Neuronal stem cell (in vitro differentiated cells): Measurements from ENCODE around the gene RIN3.

Experiments used
- DNase-seq: peaks from one replicate; pipeline ENCODE4 v3.0.0-alpha.2; 2013; ENCODE audit warnings: low spot score
- H2AFZ ChIP-seq: one replicate; pipeline ENCODE4 v1.6.1; 2013; ENCODE audit warnings: mild to moderate bottlenecking, low read length, inconsistent platforms
- H2AK5ac ChIP-seq: 2 replicates; pipeline ENCODE4 v1.6.1; 2013; ENCODE audit warnings: low read depth, mild to moderate bottlenecking, inconsistent platforms, low read length, moderate library complexity, mixed read lengths
- H2BK120ac ChIP-seq: 2 replicates; pipeline ENCODE4 v1.6.1; 2013; ENCODE audit warnings: low read depth, mild to moderate bottlenecking, inconsistent platforms, low read length, moderate library complexity, mixed read lengths
- H2BK12ac ChIP-seq: one replicate; pipeline ENCODE4 v1.6.1; 2013; ENCODE audit warnings: low read length, inconsistent platforms
- H2BK15ac ChIP-seq: 2 replicates; pipeline ENCODE4 v1.6.1; 2013; ENCODE audit warnings: mild to moderate bottlenecking, low read length, inconsistent platforms, mixed read lengths
- H2BK5ac ChIP-seq: one replicate; pipeline ENCODE4 v1.6.1; 2013; ENCODE audit warnings: inconsistent platforms, mild to moderate bottlenecking, low read length, moderate library complexity
- H3K14ac ChIP-seq: one replicate; pipeline ENCODE4 v1.6.1; 2013; ENCODE audit warnings: low read length, inconsistent platforms
- H3K18ac ChIP-seq: 2 replicates; pipeline ENCODE4 v1.6.1; 2013; ENCODE audit warnings: low read length, inconsistent platforms
- H3K23ac ChIP-seq: 2 replicates; pipeline ENCODE4 v1.6.1; 2013; ENCODE audit warnings: low read depth, mild to moderate bottlenecking, mixed read lengths, low read length, inconsistent platforms; ENCODE audit not compliant: poor library complexity
- H3K27ac ChIP-seq: replicated peaks from 3 replicates; pipeline ENCODE4 v1.5.1; 2013; ENCODE audit warnings: low read length, inconsistent platforms
- H3K27me3 ChIP-seq, 3 experiments: 2 replicates each; pipeline ENCODE4 v1.6.1; 2013; ENCODE audit warnings: low read length in 3 of 3, mild to moderate bottlenecking in 2 of 3, inconsistent platforms in 1 of 3, low read depth in 1 of 3, mixed read lengths in 1 of 3, moderate library complexity in 1 of 3; ENCODE audit not compliant: control insufficient read depth in 3 of 3, insufficient read depth in 3 of 3
- H3K36me3 ChIP-seq, 2 donors: replicated peaks in 1 of 2; 2 replicates each; pipeline ENCODE4 v1.6.1; 2013; ENCODE audit warnings: low read length in 2 of 2; ENCODE audit not compliant: control insufficient read depth in 2 of 2, insufficient read depth in 2 of 2
- H3K4ac ChIP-seq: 2 replicates; pipeline ENCODE4 v1.6.1; 2013; ENCODE audit warnings: inconsistent platforms, mild to moderate bottlenecking, low read length, moderate library complexity
- H3K4me1 ChIP-seq, 2 donors: 1 replicate in 1 of 2; 2 replicates in 1 of 2; pipeline ENCODE4 v1.6.1; 2013; ENCODE audit warnings: low read length in 2 of 2, low read depth in 1 of 2; ENCODE audit not compliant: control insufficient read depth in 2 of 2, insufficient read depth in 1 of 2
- H3K4me2 ChIP-seq: one replicate; pipeline ENCODE4 v1.6.1; 2013; ENCODE audit warnings: mild to moderate bottlenecking, low read length, inconsistent platforms; ENCODE audit not compliant: insufficient read depth, poor library complexity, severe bottlenecking
- H3K4me3 ChIP-seq, 2 donors: 2 replicates each; pipeline ENCODE4 v1.5.1; 2013; ENCODE audit warnings: low read length in 2 of 2, mild to moderate bottlenecking in 2 of 2, inconsistent platforms in 1 of 2, moderate library complexity in 1 of 2
- H3K79me1 ChIP-seq: one replicate; pipeline ENCODE4 v1.6.1; 2013; ENCODE audit warnings: low read depth, mild to moderate bottlenecking, inconsistent platforms, low read length, moderate library complexity
- H3K9ac ChIP-seq: one replicate; pipeline ENCODE4 v1.6.1; 2013; ENCODE audit warnings: mild to moderate bottlenecking, low read depth, low read length, inconsistent platforms; ENCODE audit not compliant: poor library complexity
- H3K9me3 ChIP-seq, 2 donors: replicated peaks in 1 of 2; 2 replicates each; pipeline versions ENCODE3 to v1.6.1; 2013; ENCODE audit warnings: low read length in 2 of 2, mild to moderate bottlenecking in 2 of 2, inconsistent platforms in 1 of 2, low read depth in 1 of 2, mixed read lengths in 1 of 2, moderate library complexity in 1 of 2; ENCODE audit not compliant: control insufficient read depth in 2 of 2, insufficient read depth in 1 of 2
- H4K8ac ChIP-seq: one replicate; pipeline ENCODE4 v1.6.1; 2013; ENCODE audit warnings: low read depth, mild to moderate bottlenecking, inconsistent platforms, low read length, moderate library complexity
- H4K91ac ChIP-seq: one replicate; pipeline ENCODE4 v1.6.1; 2013; ENCODE audit warnings: low read length, low read depth, mild to moderate bottlenecking, inconsistent platforms; ENCODE audit not compliant: poor library complexity
- WGBS, 2 donors: extraction: QIAGEN DNeasy Blood & Tissue Kit; methylation state at CpG; one replicate each; pipeline ENCODE4 v1.1.7; 2013; ENCODE audit warnings: missing lambda C conversion rate in 2 of 2, mixed read lengths in 1 of 2; ENCODE audit not compliant: insufficient read length in 2 of 2, insufficient replicate concordance in 1 of 2; ENCODE audit errors: extremely low coverage in 2 of 2; 5-methylcytosine and 5-hydroxymethylcytosine counted together

Gene RIN3

DNA sequence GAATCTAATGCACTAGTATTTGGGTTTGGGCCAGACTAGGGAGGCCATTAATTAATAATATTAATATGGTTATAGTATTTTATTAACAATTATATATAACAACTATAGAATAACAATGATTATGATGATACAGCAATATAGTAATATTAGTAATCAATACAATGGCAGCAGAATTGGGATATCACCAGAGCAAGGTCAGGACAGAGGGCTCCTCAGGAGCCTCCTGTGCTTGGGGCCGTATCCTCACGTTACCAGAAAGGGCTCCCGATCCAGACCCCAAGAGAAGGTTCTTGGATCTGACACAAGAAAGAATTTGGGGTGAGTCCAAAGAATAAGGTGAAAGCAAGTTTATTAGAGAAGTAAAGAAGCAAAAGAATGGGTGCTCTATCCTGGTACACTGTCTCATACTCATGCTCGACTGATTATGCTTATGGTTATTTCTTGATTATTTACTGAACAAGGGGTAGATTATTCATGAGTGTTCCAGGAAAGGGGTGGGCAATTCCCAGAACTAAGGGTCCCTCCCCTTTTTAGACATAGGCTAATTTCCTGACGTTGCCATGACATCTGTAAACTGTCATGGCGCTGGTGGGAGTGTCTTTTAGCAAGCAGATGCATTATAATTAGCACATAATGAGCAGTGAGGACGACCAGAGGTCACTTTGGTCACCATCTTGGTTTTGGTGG, 61.6 kb downstream of the RIN3 start:
- Histone ChIP-seq H3K9me3 (no peaks in the 10 kb centered on the region), H2BK15ac (no peak overlapping the region), H3K9ac (no peak overlapping the region), H3K18ac (no peak overlapping the region), H3K4ac (no peak overlapping the region), H2BK120ac (no peak overlapping the region), H3K36me3 (peaks cover 0 to 12% of the 10 kb centered on the region in 2 donors), H3K4me3 (no peak overlapping the region), H3K27ac (no peak overlapping the region), H3K4me1 (no peaks in the 10 kb centered on the region), H3K27me3 (no peaks in the 10 kb centered on the region), H3K79me1 (no peaks in the 10 kb centered on the region), H2AK5ac (no peak overlapping the region), H2BK12ac (no peak overlapping the region), H2BK5ac (no peak overlapping the region), H3K14ac (no peak overlapping the region), H2AFZ (no peak overlapping the region), H4K91ac (no peak overlapping the region), H3K23ac (no peak overlapping the region), H3K4me2 (no peak overlapping the region), H4K8ac (no peak overlapping the region)
- no peak for DNase-seq
- no CpG with 5 or more reads among the region's 7 CpGs for WGBS, 2 donors

DNA sequence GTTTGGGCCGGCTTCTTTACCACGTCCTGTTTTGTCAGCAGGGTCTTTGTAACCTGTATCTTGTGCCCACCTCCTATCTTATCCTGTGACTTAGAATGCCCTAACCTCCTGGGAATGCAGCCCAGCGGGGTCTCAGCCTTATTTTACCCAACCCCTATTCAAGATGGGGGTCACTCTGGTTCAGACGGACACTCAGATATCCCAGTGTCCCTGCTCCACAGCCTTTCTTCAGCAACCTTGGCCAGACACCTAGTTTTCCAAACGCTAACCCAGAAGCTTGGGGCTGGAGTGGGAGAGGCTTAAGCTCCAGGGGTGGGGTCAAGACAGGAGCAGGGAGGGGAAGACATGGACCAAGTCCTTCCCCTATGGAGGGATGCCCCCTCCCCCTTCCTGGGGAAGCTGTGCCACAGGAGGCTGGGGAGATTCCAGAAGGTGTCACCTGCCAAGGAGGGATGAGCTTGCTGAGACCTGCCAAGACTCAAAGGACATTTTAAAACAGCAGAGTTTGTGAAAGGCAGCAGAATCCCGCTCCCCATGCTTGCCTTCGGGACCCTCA, 62.2 kb downstream of the RIN3 start:
- no peak overlapping the region for H2AK5ac ChIP-seq
- H2AFZ ChIP-seq, result no peak overlapping the region
- H3K18ac ChIP-seq, result no peak overlapping the region
- peaks cover 0 to 12% of the 10 kb centered on the region in 2 donors for H3K36me3 ChIP-seq
- H3K9me3 ChIP-seq, result no peaks in the 10 kb centered on the region
- DNase-seq, result no peak
- H3K9ac ChIP-seq, result no peak overlapping the region
- no peak overlapping the region for H3K23ac ChIP-seq
- H3K4me1 ChIP-seq, result no peaks in the 10 kb centered on the region
- H2BK15ac ChIP-seq, result no peak overlapping the region
- H3K4me2 ChIP-seq, result no peak overlapping the region
- no peak overlapping the region for H4K91ac ChIP-seq
- no peaks in the 10 kb centered on the region for H3K79me1 ChIP-seq
- H2BK120ac ChIP-seq, result no peak overlapping the region
- no peak overlapping the region for H4K8ac ChIP-seq
- H3K4me3 ChIP-seq, result no peak overlapping the region
- no peaks in the 10 kb centered on the region for H3K27me3 ChIP-seq
- H3K14ac ChIP-seq, result no peak overlapping the region
- WGBS, 2 donors, result no CpG with 5 or more reads among the region's 7 CpGs
- no peak overlapping the region for H3K27ac ChIP-seq
- no peak overlapping the region for H3K4ac ChIP-seq
- no peak overlapping the region for H2BK12ac ChIP-seq
- H2BK5ac ChIP-seq, result no peak overlapping the region

DNA sequence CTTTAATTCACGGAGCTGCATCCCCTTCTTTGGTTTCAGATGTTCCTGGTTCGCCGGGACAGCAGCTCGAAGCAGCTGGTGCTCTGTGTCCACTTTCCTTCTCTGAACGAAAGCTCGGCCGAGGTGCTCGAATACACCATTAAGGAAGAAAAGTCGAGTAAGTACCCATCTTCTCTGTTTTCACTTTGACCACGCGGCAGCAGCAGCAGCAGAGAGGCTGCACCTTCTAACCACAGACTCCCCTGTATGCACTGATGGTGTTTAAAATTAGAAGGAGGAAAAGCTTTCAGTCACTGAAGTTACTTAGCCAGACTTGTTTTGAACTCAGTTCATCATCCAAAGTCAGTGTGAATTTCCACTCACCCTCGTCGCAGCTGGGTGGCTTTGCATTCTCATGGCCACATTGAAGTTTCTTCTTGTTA, 63.8 kb downstream of the RIN3 start:
- Histone ChIP-seq H3K27ac (no peak overlapping the region), H4K91ac (no peak overlapping the region), H3K79me1 (no peaks in the 10 kb centered on the region), H3K4me2 (no peak overlapping the region), H3K9ac (no peak overlapping the region), H2AK5ac (no peak overlapping the region), H3K27me3 (no peaks in the 10 kb centered on the region), H4K8ac (no peak overlapping the region), H3K36me3 (peaks cover 0 to 12% of the 10 kb centered on the region in 2 donors), H2BK12ac (no peak overlapping the region), H2BK5ac (no peak overlapping the region), H3K4ac (no peak overlapping the region), H3K23ac (no peak overlapping the region), H2BK120ac (no peak overlapping the region), H3K18ac (no peak overlapping the region), H3K9me3 (peaks cover 0 to 2% of the 10 kb centered on the region in 2 donors), H2AFZ (no peak overlapping the region), H2BK15ac (no peak overlapping the region), H3K4me1 (no peaks in the 10 kb centered on the region), H3K4me3 (no peak overlapping the region), H3K14ac (no peak overlapping the region)
- no CpG with 5 or more reads among the region's 13 CpGs for WGBS, 2 donors
- no peak for DNase-seq

DNA sequence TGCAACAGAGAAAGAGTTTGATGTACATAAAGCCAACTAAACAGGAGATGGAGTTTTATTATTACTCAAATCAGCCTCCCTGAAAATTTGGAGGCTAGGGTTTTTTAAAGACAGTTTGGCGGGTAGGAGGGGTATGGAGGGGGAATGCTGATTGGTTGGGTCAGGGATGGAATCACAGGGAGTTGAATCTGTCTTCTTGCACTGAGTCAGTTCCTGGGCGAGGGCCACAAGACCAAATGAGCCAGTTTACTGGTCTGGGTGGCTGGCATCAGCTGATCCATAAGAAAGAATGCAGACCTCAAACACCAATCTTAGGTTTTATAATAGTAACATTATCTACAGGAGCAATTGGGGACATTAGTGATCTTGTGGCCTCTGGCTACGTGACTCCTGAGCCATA, 64.9 kb downstream of the RIN3 start:
- Histone ChIP-seq H2AFZ (no peak overlapping the region), H2BK5ac (no peak overlapping the region), H3K14ac (no peak overlapping the region), H2AK5ac (no peak overlapping the region), H3K4me3 (no peak overlapping the region), H3K79me1 (no peaks in the 10 kb centered on the region), H3K9me3 (peaks cover 2 to 3% of the 10 kb centered on the region in 2 donors), H3K18ac (no peak overlapping the region), H3K27ac (no peak overlapping the region), H3K27me3 (no peaks in the 10 kb centered on the region), H3K23ac (no peak overlapping the region), H3K4me2 (no peak overlapping the region), H3K9ac (no peak overlapping the region), H4K8ac (no peak overlapping the region), H3K4me1 (no peaks in the 10 kb centered on the region), H3K4ac (no peak overlapping the region), H2BK12ac (no peak overlapping the region), H4K91ac (no peak overlapping the region), H3K36me3 (peaks cover 0 to 16% of the 10 kb centered on the region in 2 donors), H2BK15ac (no peak overlapping the region), H2BK120ac (no peak overlapping the region)
- DNase-seq, result no peak
- WGBS, 2 donors, result no CpG with 5 or more reads among the region's 3 CpGs
